H1 (cell line): Measurements from ENCODE around the gene MRPS2. TPM values are rescaled to one million over a fixed set of nuclear protein-coding genes. Genes with fewer than 3 reads are reported as not detected.

Source experiments
- CTCF ChIA-PET: fragments of 300-600 bp; sonication (Branson Sonifier 250); formaldehyde crosslinking; loops from one replicate; lab custom pipeline; 2021; ENCODE audit not compliant: partially characterized antibody; lab: Charles Lee
- POLR2A ChIA-PET: fragments of 300-600 bp; sonication (Branson Sonifier 250); formaldehyde crosslinking; loops from one replicate; lab custom pipeline; 2021; ENCODE audit warnings: inconsistent platforms; ENCODE audit not compliant: partially characterized antibody; lab: Charles Lee
- DNase-seq, 2 experiments: peaks; one replicate each; pipeline versions ENCODE4 v3.0.0 to v3.0.0-alpha.2; 2010 to 2022; ENCODE audit warnings: low spot score in 2 of 2, low read depth in 1 of 2, mixed read lengths in 1 of 2
- FAIRE-seq: peaks from 2 replicates; lab custom pipeline; 2011; peaks lifted over from hg19 to GRCh38; lab: Jason Lieb, UNC
- H2AFZ ChIP-seq: 2 replicates; pipeline ENCODE4 v1.8.1; 2012; ENCODE audit warnings: low read length, inconsistent platforms
- H2AK5ac ChIP-seq: 2 replicates; pipeline ENCODE4 v1.6.1; 2013; ENCODE audit warnings: low read depth, low read length
- H2BK120ac ChIP-seq: replicated peaks from 2 replicates; pipeline ENCODE3; 2013; ENCODE audit warnings: low read depth, low read length, inconsistent platforms
- H2BK12ac ChIP-seq: 2 replicates; pipeline ENCODE4 v1.6.1; 2013; ENCODE audit warnings: low read depth, low read length
- H2BK15ac ChIP-seq: 2 replicates; pipeline ENCODE4 v1.6.1; 2013; ENCODE audit warnings: low read length
- H2BK20ac ChIP-seq: 2 replicates; pipeline ENCODE4 v1.6.1; 2013; ENCODE audit warnings: low read length
- H2BK5ac ChIP-seq: 2 replicates; pipeline ENCODE4 v1.6.1; 2013; ENCODE audit warnings: low read depth, low read length
- H3K14ac ChIP-seq: 2 replicates; pipeline ENCODE4 v1.6.1; 2013; ENCODE audit warnings: inconsistent platforms; ENCODE audit not compliant: insufficient read length
- H3K18ac ChIP-seq: 2 replicates; pipeline ENCODE4 v1.6.1; 2013; ENCODE audit warnings: low read length; ENCODE audit errors: extremely low read depth
- H3K23ac ChIP-seq: 2 replicates; pipeline ENCODE4 v1.6.1; 2013; ENCODE audit warnings: inconsistent platforms; ENCODE audit not compliant: insufficient read length
- H3K23me2 ChIP-seq: 2 replicates; pipeline ENCODE4 v1.6.1; 2013; ENCODE audit warnings: low read depth, low read length
- H3K27ac ChIP-seq: 2 replicates; pipeline ENCODE4 v1.6.1; 2011; ENCODE audit warnings: low read depth, low read length, inconsistent platforms
- H3K27me3 ChIP-seq, 4 experiments: replicated peaks in 1 of 4; 1 replicate in 1 of 4; 2 replicates in 3 of 4; pipeline versions ENCODE4 v1.6.1 to v1.8.1; 2011 to 2013; ENCODE audit warnings: low read length in 3 of 4, mild to moderate bottlenecking in 3 of 4, inconsistent platforms in 2 of 4, mixed read lengths in 2 of 4, moderate library complexity in 1 of 4; ENCODE audit not compliant: control insufficient read depth in 3 of 4, insufficient read depth in 3 of 4; ENCODE audit errors: extremely low read depth in 1 of 4
- H3K36me3 ChIP-seq, 4 experiments: 2 replicates each; pipeline versions ENCODE4 v1.6.1 to v1.8.1; 2011 to 2013; ENCODE audit warnings: mild to moderate bottlenecking in 4 of 4, low read length in 3 of 4, moderate library complexity in 2 of 4, control low read depth in 1 of 4, inconsistent platforms in 1 of 4; ENCODE audit not compliant: insufficient read depth in 4 of 4, control insufficient read depth in 2 of 4
- H3K4ac ChIP-seq: replicated peaks from 2 replicates; pipeline ENCODE3; 2013; ENCODE audit warnings: low read length, low read depth, mixed read lengths, inconsistent platforms; ENCODE audit not compliant: insufficient read length
- H3K4me1 ChIP-seq, 4 experiments: replicated peaks in 1 of 4; 1 replicate in 1 of 4; 2 replicates in 3 of 4; pipeline versions ENCODE4 v1.6.1 to v1.8.1; 2011 to 2013; ENCODE audit warnings: low read length in 3 of 4, inconsistent platforms in 2 of 4, mixed read lengths in 1 of 4; ENCODE audit not compliant: insufficient read depth in 4 of 4, control insufficient read depth in 3 of 4
- H3K4me2 ChIP-seq, 2 experiments: 2 replicates each; pipeline versions ENCODE4 v1.6.1 to v1.8.1; 2011 to 2013; ENCODE audit warnings: low read depth in 2 of 2, low read length in 2 of 2, control low read depth in 1 of 2, inconsistent platforms in 1 of 2, mild to moderate bottlenecking in 1 of 2; ENCODE audit not compliant: insufficient read depth in 1 of 2
- H3K4me3 ChIP-seq, 4 experiments: fragments of 200-600, 300-600 bp in 1 of 4; sonication (generic), shearing (Covaris generic), sonication (Bioruptor Twin) in 1 of 4; 2 replicates each; pipeline versions ENCODE4 v1.5.1 to v1.8.1; 2011 to 2016; ENCODE audit warnings: low read length in 4 of 4, low read depth in 3 of 4, control low read depth in 2 of 4, inconsistent platforms in 2 of 4, mild to moderate bottlenecking in 2 of 4, mixed read lengths in 1 of 4, moderate library complexity in 1 of 4; ENCODE audit not compliant: insufficient read depth in 2 of 4; ENCODE audit errors: extremely low read depth in 1 of 4
- H3K56ac ChIP-seq: replicated peaks from 2 replicates; pipeline ENCODE3; 2013; ENCODE audit warnings: low read depth, mild to moderate bottlenecking, mixed read lengths, low read length, inconsistent platforms; ENCODE audit not compliant: insufficient read length
- H3K79me1 ChIP-seq: 2 replicates; pipeline ENCODE4 v1.6.1; 2013; ENCODE audit warnings: low read depth, low read length, control low read depth
- H3K79me2 ChIP-seq, 2 experiments: 2 replicates each; pipeline versions ENCODE4 v1.6.1 to v1.8.1; 2012 to 2013; ENCODE audit warnings: low read length in 2 of 2, mild to moderate bottlenecking in 2 of 2, inconsistent platforms in 1 of 2; ENCODE audit not compliant: insufficient read depth in 2 of 2, control insufficient read depth in 1 of 2
- H3K9ac ChIP-seq, 4 experiments: replicated peaks in 1 of 4; 1 replicate in 1 of 4; 2 replicates in 3 of 4; pipeline versions ENCODE4 v1.6.1 to v1.8.1; 2011 to 2013; ENCODE audit warnings: low read depth in 3 of 4, low read length in 3 of 4, control low read depth in 2 of 4, mild to moderate bottlenecking in 2 of 4, moderate library complexity in 2 of 4, inconsistent platforms in 1 of 4; ENCODE audit errors: extremely low read depth in 1 of 4
- H3K9me3 ChIP-seq, 2 experiments: 2 replicates each; pipeline versions ENCODE4 v1.6.1 to v1.8.1; 2012 to 2013; ENCODE audit warnings: mild to moderate bottlenecking in 2 of 2, moderate library complexity in 2 of 2, control low read depth in 1 of 2, inconsistent platforms in 1 of 2, low read depth in 1 of 2, low read length in 1 of 2, mixed read lengths in 1 of 2; ENCODE audit not compliant: insufficient read depth in 2 of 2
- H4K20me1 ChIP-seq, 2 experiments: replicated peaks in 1 of 2; 2 replicates each; pipeline versions ENCODE3 to v1.8.1; 2011 to 2013; ENCODE audit warnings: inconsistent platforms in 2 of 2, low read length in 2 of 2, mild to moderate bottlenecking in 1 of 2; ENCODE audit not compliant: insufficient read depth in 2 of 2, control insufficient read depth in 1 of 2
- H4K5ac ChIP-seq: 2 replicates; pipeline ENCODE4 v1.6.1; 2013; ENCODE audit warnings: low read length, low read depth, mixed read lengths, inconsistent platforms; ENCODE audit not compliant: insufficient read length
- H4K8ac ChIP-seq: 2 replicates; pipeline ENCODE4 v1.8.0; 2013; ENCODE audit warnings: mild to moderate bottlenecking, moderate library complexity, low read length, inconsistent platforms; ENCODE audit not compliant: insufficient read depth; ENCODE audit errors: extremely low read depth
- H4K91ac ChIP-seq: replicated peaks from 2 replicates; pipeline ENCODE3; 2013; ENCODE audit warnings: low read length, mixed read lengths, inconsistent platforms; ENCODE audit not compliant: insufficient read length
- CBX8 ChIP-seq: fragments of 300-800, 300-1000 bp; sonication (generic); IDR thresholded peaks from 2 replicates; pipeline ENCODE4 v1.7.1; 2016; ENCODE audit warnings: low read depth, low read length, borderline replicate concordance
- CHD2 ChIP-seq: IDR thresholded peaks from 2 replicates; pipeline ENCODE4 v1.6.1; 2012; ENCODE audit warnings: low read length, improper control_type of control experiment
- E2F6 ChIP-seq: IDR thresholded peaks from 2 replicates; pipeline ENCODE4 v1.6.1; 2012; ENCODE audit warnings: inconsistent platforms
- EP300 ChIP-seq, 2 experiments: IDR thresholded peaks; 1 replicate in 1 of 2; 2 replicates in 1 of 2; pipeline ENCODE4 v1.6.1; 2011 to 2012; ENCODE audit warnings: low read depth in 2 of 2, low read length in 2 of 2, mild to moderate bottlenecking in 2 of 2, borderline replicate concordance in 1 of 2, inconsistent platforms in 1 of 2, moderate library complexity in 1 of 2
- GTF2F1 ChIP-seq: IDR thresholded peaks from 2 replicates; pipeline ENCODE4 v1.6.1; 2012; ENCODE audit warnings: low read depth, low read length, improper control_type of control experiment, borderline replicate concordance
- HDAC6 ChIP-seq: IDR thresholded peaks from one replicate; pipeline ENCODE4 v1.7.1; 2012; ENCODE audit warnings: low read depth, mild to moderate bottlenecking, inconsistent platforms, low read length, moderate library complexity
- PHF8 ChIP-seq: fragments of 200-600 bp; sonication (generic); conservative IDR thresholded peaks from 2 replicates; pipeline ENCODE4 v1.7.1; 2012; ENCODE audit warnings: low read depth, mild to moderate bottlenecking, inconsistent platforms, low read length, moderate library complexity
- RXRA ChIP-seq: IDR thresholded peaks from 2 replicates; pipeline ENCODE4 v1.6.1; 2011; ENCODE audit warnings: low read depth, mild to moderate bottlenecking, low read length, moderate library complexity; ENCODE audit not compliant: insufficient read depth
- SP2 ChIP-seq: IDR thresholded peaks from 2 replicates; pipeline ENCODE4 v1.6.1; 2012; ENCODE audit warnings: mild to moderate bottlenecking, low read length, inconsistent platforms
- USF2 ChIP-seq: IDR thresholded peaks from 2 replicates; pipeline ENCODE4 v1.6.1; 2011; ENCODE audit warnings: low read length, improper control_type of control experiment
- WGBS, 2 experiments: shearing (Covaris generic) in 1 of 2; methylation state at CpG; one replicate each; pipeline versions ENCODE4 v1.1.6 to v1.1.7; 2013 to 2015; ENCODE audit warnings: low lambda C conversion rate in 2 of 2, mixed read lengths in 2 of 2, inconsistent platforms in 1 of 2, low coverage in 1 of 2, missing lambda C conversion rate in 1 of 2; ENCODE audit not compliant: insufficient replicate concordance in 2 of 2, insufficient coverage in 1 of 2, insufficient read length in 1 of 2; ENCODE audit errors: extremely low coverage in 1 of 2, missing lambda C conversion rate in 1 of 2; 5-methylcytosine and 5-hydroxymethylcytosine counted together
- polyA plus RNA-seq, 7 experiments: library from polyadenylated mRNA; depleted of rRNA in 3 of 7; stranded (reverse) in 5 of 7; unstranded in 2 of 7; fragments of >200 nt in 5 of 7; fragments of 200-250 nt in 2 of 7; gene quantifications; 1 replicate in 5 of 7; 2 replicates in 1 of 7; 4 replicates in 1 of 7; pipeline versions ENCODE4 v1.2.1 to v1.2.3, GENCODE V29; 2011 to 2013; ENCODE audit warnings: missing spikeins in 2 of 7, mixed read lengths in 2 of 7
- total RNA-seq: library from RNA; stranded (reverse); fragmentation: NEBNext Ultra II Directional; extraction: Animal tissue kit (Norgen Biotek cat#: 25700); gene quantifications from 2 replicates; pipeline ENCODE4 v1.2.1, GENCODE V29; 2021

MRPS2 gene
- total and polyA plus RNA-seq, 2 of the 8 experiments (the other 6 are each of a cell fraction or from before 2014, with no cell fraction given): 78.6 to 476 TPM

GRCh38 chr9:135524130-135524861 lies 23.8 kb downstream of the MRPS2 start:
- Histone ChIP-seq H3K79me1 (no peaks in the 10 kb centered on the region), H4K91ac (no peak overlapping the region), H2BK5ac (no peak overlapping the region), H2BK12ac (no peak overlapping the region), H3K23me2 (no peaks in the 10 kb centered on the region), H3K4me3 (no peak overlapping the region), H4K5ac (no peak overlapping the region), H2AFZ (no peak overlapping the region), H3K18ac (no peak overlapping the region), H3K4ac (no peak overlapping the region), H3K9ac (no peak overlapping the region), H3K4me1 (peaks cover 0 to 12% (median 6%) of the 10 kb centered on the region in 4 experiments; a peak in 5 of 7 replicates), H2BK20ac (no peak overlapping the region), H2BK15ac (no peak overlapping the region), H3K56ac (no peak overlapping the region), H2BK120ac (no peak overlapping the region), H2AK5ac (no peak overlapping the region), H3K36me3 (no peaks in the 10 kb centered on the region), H3K79me2 (no peaks in the 10 kb centered on the region), H4K20me1 (no peaks in the 10 kb centered on the region), H3K23ac (no peak overlapping the region), H3K4me2 (no peak overlapping the region), H3K14ac (no peak overlapping the region), H3K9me3 (no peaks in the 10 kb centered on the region), H4K8ac (peak overlapping the region; percentile 51; the same call in 1 of the 2 replicates), H3K27ac (no peak overlapping the region), H3K27me3 (no peaks in the 10 kb centered on the region)
- FAIRE-seq (no peak), DNase-seq (peak in 1 of 2 experiments; percentile 45)
- CTCF ChIA-PET: interaction anchor here (1.5 to 3.0 kb wide), 2 partner anchors 11 to 19 kb away, joined by 4 to 14 read pairs; no protein-coding TSS in a partner anchor
- 92% methylated on average over 22 of the region's 27 CpGs; no CpG with 5 or more reads in 1 of the 2 experiments for WGBS, 2 experiments
- POLR2A ChIA-PET: interaction anchor here (1.0 kb wide), 1 partner anchor 41 kb away, joined by 3 read pairs; no protein-coding TSS in a partner anchor
- TF ChIP-seq EP300 (IDR thresholded peaks at IDR 0.05; ENCODE audit: borderline replicate concordance in 1 of 2, low read depth in 2 of 2, low read length in 2 of 2): no peak
- no peak for TF ChIP-seq HDAC6
- no peak for TF ChIP-seq CHD2
- TF ChIP-seq GTF2F1: no peak
- TF ChIP-seq SP2: no peak
- no peak for TF ChIP-seq USF2
- TF ChIP-seq RXRA: no peak
- no peak for TF ChIP-seq PHF8
- no peak for TF ChIP-seq CBX8
- TF ChIP-seq E2F6: no peak
